BJ (cell line): ENCODE measurements around the gene COL18A1. TPM values are rescaled to one million over a fixed set of nuclear protein-coding genes. Genes with fewer than 3 reads are reported as not detected.

Source experiments
- CTCF ChIA-PET: fragments of 350-600 bp; formaldehyde crosslinking; extraction: SDS; loops from one replicate; lab custom pipeline; 2021; ENCODE audit warnings: antibody characterized with exemption, inconsistent platforms; lab: Yijun Ruan, JAX
- POLR2A ChIA-PET: fragments of 300-600 bp; sonication (Branson Sonifier 250); formaldehyde crosslinking; extraction: SDS; loops from one replicate; lab custom pipeline; 2021; ENCODE audit warnings: antibody characterized with exemption; lab: Charles Lee
- DNase-seq: peaks from one replicate; pipeline ENCODE4 v3.0.0-alpha.2; 2011; ENCODE audit warnings: low read depth
- H3K27me3 ChIP-seq: 2 replicates; pipeline ENCODE4 v1.6.0; 2011; ENCODE audit warnings: low read length; ENCODE audit not compliant: control insufficient read depth, insufficient read depth
- H3K36me3 ChIP-seq: 2 replicates; pipeline ENCODE4 v1.5.1; 2011; ENCODE audit warnings: low read length; ENCODE audit not compliant: control insufficient read depth, insufficient read depth
- H3K4me3 ChIP-seq: 2 replicates; pipeline ENCODE4 v1.5.1; 2011; ENCODE audit warnings: low read depth, mild to moderate bottlenecking, control low read depth, low read length
- CTCF ChIP-seq: IDR thresholded peaks from 2 replicates; pipeline ENCODE4 v1.5.1; 2011; ENCODE audit warnings: low read depth, mild to moderate bottlenecking, control low read depth, inconsistent platforms, low read length, moderate library complexity; ENCODE audit not compliant: insufficient read depth
- polyA plus RNA-seq: library from polyadenylated mRNA; depleted of rRNA; stranded (reverse); fragments of >200 nt; gene quantifications from 2 replicates; pipeline ENCODE4 v1.2.3, GENCODE V29; 2011

The COL18A1 gene
- polyA plus RNA-seq, 1 experiment: 99.7 TPM

- POLR2A ChIA-PET: no interaction called here
These were observed 50.1 kb downstream of the COL18A1 start for GRCh38 chr21:45454926-45455673.

GRCh38 chr21:45455674-45456583 is 51.0 kb downstream of the COL18A1 start:
- ChIA-PET CTCF (interaction anchor here (0.6 to 0.9 kb wide), 2 partner anchors 16 to 506 kb away, joined by 3 to 5 read pairs; no protein-coding TSS in a partner anchor), POLR2A (no interaction called here)
- TF ChIP-seq CTCF: no peak
- H3K4me3 ChIP-seq: no peak overlapping the region
- no peaks in the 10 kb centered on the region; the same call in 1 of the 2 replicates for H3K36me3 ChIP-seq
- H3K27me3 ChIP-seq: no peaks in the 10 kb centered on the region
- DNase-seq: no peak

More at GRCh38 chr21:45454926-45455673, 50.1 kb downstream of the COL18A1 start:
- TF ChIP-seq CTCF: no peak
- Histone ChIP-seq H3K27me3 (no peaks in the 10 kb centered on the region), H3K36me3 (no peaks in the 10 kb centered on the region; the same call in 1 of the 2 replicates), H3K4me3 (no peak overlapping the region)
- CTCF ChIA-PET: interaction anchor here (0.9 to 1.6 kb wide), 2 partner anchors 16 to 162 kb away, joined by 5 to 7 read pairs; no protein-coding TSS in a partner anchor
- DNase-seq: no peak

- ChIA-PET POLR2A (no interaction called here), CTCF (interaction anchor here (1.3 kb wide), 1 partner anchor 164 kb away, joined by 3 read pairs; no protein-coding TSS in a partner anchor)
- TF ChIP-seq CTCF: no peak
- Histone ChIP-seq H3K36me3 (no peaks in the 10 kb centered on the region; the same call in 1 of the 2 replicates), H3K4me3 (no peak overlapping the region), H3K27me3 (no peaks in the 10 kb centered on the region)
- DNase-seq: no peak
These were observed 51.7 kb downstream of the COL18A1 start for GRCh38 chr21:45456584-45457160.

- Histone ChIP-seq H3K36me3 (no peaks in the 10 kb centered on the region; the same call in 1 of the 2 replicates), H3K27me3 (no peaks in the 10 kb centered on the region), H3K4me3 (no peak overlapping the region)
- ChIA-PET CTCF (interaction anchor here (1.3 kb wide), 1 partner anchor 165 kb away, joined by 3 read pairs; no protein-coding TSS in a partner anchor), POLR2A (no interaction called here)
- no peak for DNase-seq
- TF ChIP-seq CTCF: no peak
These were observed 52.3 kb downstream of the COL18A1 start for GRCh38 chr21:45457161-45457831.
